Activated T-helper 1 cell treated with anti-CD3 and anti-CD28 coated beads, Interleukin-2, amount 50 U/mL, for 16 hours (primary cell): ENCODE measurements around the gene CAMK2G.
"Not testable (repeated sequence)": the region's sequence is repeated elsewhere in the genome, so short reads cannot be mapped to it uniquely, and the experiment has no call there.

Source experiments
- DNase-seq, 2 donors: peaks; one replicate each; pipeline ENCODE4 v3.0.0-alpha.2; 2020; ENCODE audit warnings: low read depth in 1 of 2, low spot score in 1 of 2

Gene CAMK2G

GRCh38 chr10:73841061-73841421 lies 33.3 kb downstream of the CAMK2G start:
- DNase-seq: no peak

- DNase-seq: no peak
Observed at GRCh38 chr10:73840403-73841060, 33.8 kb downstream of the CAMK2G start.

GRCh38 chr10:73840056-73840402 lies 34.3 kb downstream of the CAMK2G start:
- DNase-seq: no peak

GRCh38 chr10:73839276-73839966 lies 34.9 kb downstream of the CAMK2G start:
- DNase-seq: no peak

GRCh38 chr10:73838827-73839226 lies 35.5 kb downstream of the CAMK2G start:
- DNase-seq: no peak

GRCh38 chr10:73838008-73838567 lies 36.3 kb downstream of the CAMK2G start:
- no peak for DNase-seq

GRCh38 chr10:73837072-73837471 lies 37.3 kb downstream of the CAMK2G start:
- DNase-seq: no peak

GRCh38 chr10:73836427-73836980 lies 37.9 kb downstream of the CAMK2G start:
- DNase-seq: no peak

GRCh38 chr10:73829090-73829489 lies 45.3 kb downstream of the CAMK2G start:
- DNase-seq: not testable (repeated sequence)

- no peak for DNase-seq
Observed at GRCh38 chr10:73828161-73828560, 46.2 kb downstream of the CAMK2G start.

GRCh38 chr10:73827346-73828089 lies 46.8 kb downstream of the CAMK2G start:
- no peak for DNase-seq

- DNase-seq: no peak
Observed at GRCh38 chr10:73824146-73824725, 50.1 kb downstream of the CAMK2G start.

- no peak for DNase-seq
Observed at GRCh38 chr10:73823391-73823790, 51.0 kb downstream of the CAMK2G start.

- no peak for DNase-seq
Observed at GRCh38 chr10:73819513-73820093, 54.8 kb downstream of the CAMK2G start.

- DNase-seq: no peak
Observed at GRCh38 chr10:73819081-73819480, 55.3 kb downstream of the CAMK2G start.

- DNase-seq: no peak
Observed at GRCh38 chr10:73818402-73818801, 56.0 kb downstream of the CAMK2G start.

GRCh38 chr10:73817826-73818225 lies 56.5 kb downstream of the CAMK2G start:
- DNase-seq: no peak

- DNase-seq: no peak
Observed at GRCh38 chr10:73816917-73817729, 57.2 kb downstream of the CAMK2G start.

- no peak for DNase-seq
Observed at GRCh38 chr10:73815719-73816030, 58.7 kb downstream of the CAMK2G start.
